ENCODE data around the gene C14orf119. TPM values are rescaled to one million over a fixed set of nuclear protein-coding genes. Genes with fewer than 3 reads are reported as not detected.
A peak's percentile ranks its signal among the peaks of the same experiment; 100 is the strongest.

C14orf119 gene
- total and polyA plus RNA-seq, 9 of the 15 experiments (the other 6 are each of a cell fraction or from before 2014, with no cell fraction given) = 36.7 to 251 (median 51.8) TPM

- no peak for TF ChIP-seq CEBPZ (IDR thresholded peaks at IDR 0.05; ENCODE audit: borderline replicate concordance, low read depth, low read length)
- no peak for TF ChIP-seq SLC30A9 (CRISPR knock-in tag; IDR thresholded peaks at IDR 0.05)
- TF ChIP-seq ZNF280B (CRISPR knock-in tag; IDR thresholded peaks at IDR 0.05) = no peak
- no peak for TF ChIP-seq ERF (CRISPR knock-in tag; IDR thresholded peaks at IDR 0.05)
- TF ChIP-seq DMBX1 (CRISPR knock-in tag; IDR thresholded peaks at IDR 0.05; ENCODE audit: borderline replicate concordance) = no peak
- peak; percentile 58; the same call in 1 of the 2 replicates for TF ChIP-seq PATZ1 (CRISPR knock-in tag; IDR thresholded peaks at IDR 0.05; ENCODE audit: borderline replicate concordance)
- TF ChIP-seq NR2F6 (CRISPR knock-in tag; IDR thresholded peaks at IDR 0.05) = no peak
- peak; percentile 54; the same call in 1 of the 2 replicates for TF ChIP-seq PML (IDR thresholded peaks at IDR 0.05; ENCODE audit: low read length)
- TF ChIP-seq NR4A1 (CRISPR knock-in tag; IDR thresholded peaks at IDR 0.05) = no peak
- no peak for TF ChIP-seq NR4A1 (tag; IDR thresholded peaks at IDR 0.05)
- TF ChIP-seq SREBF2 (CRISPR knock-in tag; IDR thresholded peaks at IDR 0.05) = no peak
- TF ChIP-seq PHF8 (IDR thresholded peaks at IDR 0.05; ENCODE audit: borderline replicate concordance, low read length) = peak; percentile 75; the same call in 1 of the 2 replicates
- TF ChIP-seq ZNF232 (CRISPR knock-in tag; IDR thresholded peaks at IDR 0.05) = no peak
- peak; percentile 68; the same call in 1 of the 2 replicates for TF ChIP-seq GABPB1 (CRISPR knock-in tag; IDR thresholded peaks at IDR 0.05)
- TF ChIP-seq SMAD2 (IDR thresholded peaks at IDR 0.05; ENCODE audit: low read depth, low read length) = no peak
- TF ChIP-seq ZNF174 (CRISPR knock-in tag; IDR thresholded peaks at IDR 0.05) = no peak
- TF ChIP-seq HMG20B (CRISPR knock-in tag; IDR thresholded peaks at IDR 0.05) = no peak
- TF ChIP-seq ZNF316 (IDR thresholded peaks at IDR 0.05) = no peak
- no peak for TF ChIP-seq MXD1 (CRISPR knock-in tag; IDR thresholded peaks at IDR 0.05; ENCODE audit: borderline replicate concordance, poor library complexity, severe bottlenecking)
- no peak for TF ChIP-seq CREB1 (IDR thresholded peaks at IDR 0.05)
- TF ChIP-seq CREB1 (CRISPR knock-in tag; IDR thresholded peaks at IDR 0.05) = no peak
- peak; percentile 54 for TF ChIP-seq SMARCE1 (IDR thresholded peaks at IDR 0.05)
Observed at GRCh38 chr14:23095196-23096108, at the start of gene C14orf119 (continued).

Data from K562 (cell line).